SK-N-SH treated with all-trans-retinoic acid at 6 μM for 48 hours (cell line): ENCODE results near the gene OXNAD1.

Experiments used
- ATAC-seq: fragments of 200-7000 bp; cut with Tn5 transposase; 3 replicates; pipeline ENCODE4 v1.9.1; 2020; ENCODE audit warnings: mild to moderate bottlenecking, moderate library complexity
- ARNTL ChIP-seq: fragments of 450-650 bp; formaldehyde crosslinking; IDR thresholded peaks from 2 replicates; pipeline ENCODE4 v1.5.0; 2020; ENCODE audit warnings: low read depth, mild to moderate bottlenecking, moderate library complexity, borderline replicate concordance
- BACH2 ChIP-seq: fragments of 250-450 bp; sonication (Bioruptor Pico); IDR thresholded peaks from 2 replicates; pipeline ENCODE4 v1.9.0; 2021; ENCODE audit warnings: mild to moderate bottlenecking, borderline replicate concordance
- CSDC2 ChIP-seq: fragments of 250-450 bp; sonication (Bioruptor Pico); IDR thresholded peaks from 2 replicates; pipeline ENCODE4 v1.5.0; 2020; ENCODE audit warnings: mild to moderate bottlenecking, moderate library complexity
- ESRRG ChIP-seq: fragments of 250-450 bp; sonication (Bioruptor Pico); IDR thresholded peaks from 2 replicates; pipeline ENCODE4 v1.6.1; 2021; ENCODE audit warnings: mild to moderate bottlenecking
- GLIS3 ChIP-seq: fragments of 250-450 bp; sonication (Bioruptor Pico); IDR thresholded peaks from 2 replicates; pipeline ENCODE4 v1.5.0; 2020; ENCODE audit warnings: mild to moderate bottlenecking, moderate library complexity
- ISL1 ChIP-seq: fragments of 250-450 bp; sonication (Bioruptor Pico); IDR thresholded peaks from 2 replicates; pipeline ENCODE4 v2.1.2; 2022; ENCODE audit warnings: mild to moderate bottlenecking, moderate library complexity
- OSR1 ChIP-seq: fragments of 250-450 bp; sonication (Bioruptor Pico); IDR thresholded peaks from 2 replicates; pipeline ENCODE4 v1.8.0; 2022; ENCODE audit warnings: moderate library complexity, mild to moderate bottlenecking, inconsistent platforms
- PPARA ChIP-seq: fragments of 250-450 bp; sonication (Bioruptor Pico); IDR thresholded peaks from 2 replicates; pipeline ENCODE4 v1.5.0; 2020; ENCODE audit warnings: mild to moderate bottlenecking, borderline replicate concordance
- RARB ChIP-seq: fragments of 250-450 bp; sonication (Bioruptor Pico); IDR thresholded peaks from 2 replicates; pipeline ENCODE4 v1.8.0; 2021; ENCODE audit warnings: mild to moderate bottlenecking, moderate library complexity
- SNAI2 ChIP-seq: fragments of 250-450 bp; sonication (Bioruptor Pico); IDR thresholded peaks from 2 replicates; pipeline ENCODE4 v1.5.0; 2020; ENCODE audit warnings: mild to moderate bottlenecking, moderate library complexity
- TOX ChIP-seq: fragments of 250-450 bp; sonication (Bioruptor Pico); IDR thresholded peaks from 2 replicates; pipeline ENCODE4 v1.8.0; 2021; ENCODE audit warnings: mild to moderate bottlenecking, moderate library complexity, borderline replicate concordance
- ZC3H10 ChIP-seq: fragments of 250-450 bp; sonication (Bioruptor Pico); IDR thresholded peaks from 2 replicates; pipeline ENCODE4 v1.5.1; 2021; ENCODE audit warnings: mild to moderate bottlenecking, moderate library complexity
- ZFP30 ChIP-seq: fragments of 450-650 bp; formaldehyde crosslinking; IDR thresholded peaks from 2 replicates; pipeline ENCODE4 v1.5.0; 2022; ENCODE audit warnings: mild to moderate bottlenecking, moderate library complexity
- ZNF70 ChIP-seq: fragments of 450-650 bp; formaldehyde crosslinking; IDR thresholded peaks from 2 replicates; pipeline ENCODE4 v1.5.0; 2020; ENCODE audit warnings: mild to moderate bottlenecking, moderate library complexity
- ZNF8 ChIP-seq: fragments of 450-650 bp; formaldehyde crosslinking; IDR thresholded peaks from 2 replicates; pipeline ENCODE4 v1.5.0; 2020; ENCODE audit warnings: mild to moderate bottlenecking, moderate library complexity
- TF ChIP-seq, protein P1 (sequence below): fragments of 250-450 bp; sonication (Bioruptor Pico); IDR thresholded peaks from 2 replicates; pipeline ENCODE4 v1.8.0; 2020; ENCODE audit warnings: mild to moderate bottlenecking, moderate library complexity, borderline replicate concordance
- TF ChIP-seq, protein P2 (sequence below): fragments of 250-450 bp; sonication (Bioruptor Pico); IDR thresholded peaks from 2 replicates; pipeline ENCODE4 v1.5.0; 2020; ENCODE audit warnings: mild to moderate bottlenecking, moderate library complexity
- TF ChIP-seq, protein P3 (sequence below): fragments of 250-450 bp; sonication (Bioruptor Pico); IDR thresholded peaks from 2 replicates; pipeline ENCODE4 v1.8.0; 2021; ENCODE audit warnings: low read depth, mild to moderate bottlenecking, moderate library complexity, borderline replicate concordance
- TF ChIP-seq, protein P4 (sequence below): fragments of 250-450 bp; sonication (Bioruptor Pico); IDR thresholded peaks from 2 replicates; pipeline ENCODE4 v1.5.1; 2020; ENCODE audit warnings: low read depth, mild to moderate bottlenecking, moderate library complexity

The OXNAD1 gene

DNA sequence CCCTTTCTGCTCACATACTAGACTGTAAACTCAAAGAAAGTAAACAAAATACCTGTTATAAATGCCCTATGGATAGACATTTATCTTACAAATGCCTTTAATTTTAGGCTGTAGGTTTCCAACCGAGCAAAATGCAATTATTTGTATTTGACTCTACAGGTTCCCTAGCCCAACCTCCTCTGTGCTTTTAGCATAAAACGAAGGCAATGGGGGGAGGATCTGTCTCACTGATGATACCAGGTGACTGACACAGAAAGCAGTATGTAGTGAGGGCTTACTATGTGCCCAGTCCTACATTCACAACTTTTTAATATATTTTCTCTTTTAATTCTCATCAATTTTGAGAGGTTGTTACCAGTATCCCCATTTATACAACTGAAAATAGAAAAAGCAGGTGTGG is 87.4 kb downstream of the OXNAD1 start:
- TF ChIP-seq, protein P1, sequence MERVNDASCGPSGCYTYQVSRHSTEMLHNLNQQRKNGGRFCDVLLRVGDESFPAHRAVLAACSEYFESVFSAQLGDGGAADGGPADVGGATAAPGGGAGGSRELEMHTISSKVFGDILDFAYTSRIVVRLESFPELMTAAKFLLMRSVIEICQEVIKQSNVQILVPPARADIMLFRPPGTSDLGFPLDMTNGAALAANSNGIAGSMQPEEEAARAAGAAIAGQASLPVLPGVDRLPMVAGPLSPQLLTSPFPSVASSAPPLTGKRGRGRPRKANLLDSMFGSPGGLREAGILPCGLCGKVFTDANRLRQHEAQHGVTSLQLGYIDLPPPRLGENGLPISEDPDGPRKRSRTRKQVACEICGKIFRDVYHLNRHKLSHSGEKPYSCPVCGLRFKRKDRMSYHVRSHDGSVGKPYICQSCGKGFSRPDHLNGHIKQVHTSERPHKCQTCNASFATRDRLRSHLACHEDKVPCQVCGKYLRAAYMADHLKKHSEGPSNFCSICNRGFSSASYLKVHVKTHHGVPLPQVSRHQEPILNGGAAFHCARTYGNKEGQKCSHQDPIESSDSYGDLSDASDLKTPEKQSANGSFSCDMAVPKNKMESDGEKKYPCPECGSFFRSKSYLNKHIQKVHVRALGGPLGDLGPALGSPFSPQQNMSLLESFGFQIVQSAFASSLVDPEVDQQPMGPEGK = no peak
- no peak for TF ChIP-seq GLIS3 (CRISPR knock-in tag)
- TF ChIP-seq ZNF70 (CRISPR knock-in tag) = no peak
- TF ChIP-seq, protein P2, sequence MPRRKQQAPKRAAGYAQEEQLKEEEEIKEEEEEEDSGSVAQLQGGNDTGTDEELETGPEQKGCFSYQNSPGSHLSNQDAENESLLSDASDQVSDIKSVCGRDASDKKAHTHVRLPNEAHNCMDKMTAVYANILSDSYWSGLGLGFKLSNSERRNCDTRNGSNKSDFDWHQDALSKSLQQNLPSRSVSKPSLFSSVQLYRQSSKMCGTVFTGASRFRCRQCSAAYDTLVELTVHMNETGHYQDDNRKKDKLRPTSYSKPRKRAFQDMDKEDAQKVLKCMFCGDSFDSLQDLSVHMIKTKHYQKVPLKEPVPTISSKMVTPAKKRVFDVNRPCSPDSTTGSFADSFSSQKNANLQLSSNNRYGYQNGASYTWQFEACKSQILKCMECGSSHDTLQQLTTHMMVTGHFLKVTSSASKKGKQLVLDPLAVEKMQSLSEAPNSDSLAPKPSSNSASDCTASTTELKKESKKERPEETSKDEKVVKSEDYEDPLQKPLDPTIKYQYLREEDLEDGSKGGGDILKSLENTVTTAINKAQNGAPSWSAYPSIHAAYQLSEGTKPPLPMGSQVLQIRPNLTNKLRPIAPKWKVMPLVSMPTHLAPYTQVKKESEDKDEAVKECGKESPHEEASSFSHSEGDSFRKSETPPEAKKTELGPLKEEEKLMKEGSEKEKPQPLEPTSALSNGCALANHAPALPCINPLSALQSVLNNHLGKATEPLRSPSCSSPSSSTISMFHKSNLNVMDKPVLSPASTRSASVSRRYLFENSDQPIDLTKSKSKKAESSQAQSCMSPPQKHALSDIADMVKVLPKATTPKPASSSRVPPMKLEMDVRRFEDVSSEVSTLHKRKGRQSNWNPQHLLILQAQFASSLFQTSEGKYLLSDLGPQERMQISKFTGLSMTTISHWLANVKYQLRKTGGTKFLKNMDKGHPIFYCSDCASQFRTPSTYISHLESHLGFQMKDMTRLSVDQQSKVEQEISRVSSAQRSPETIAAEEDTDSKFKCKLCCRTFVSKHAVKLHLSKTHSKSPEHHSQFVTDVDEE (CRISPR knock-in tag) = no peak
- no peak for TF ChIP-seq CSDC2 (CRISPR knock-in tag)
- no peak for TF ChIP-seq RARB (CRISPR knock-in tag)
- no peak for TF ChIP-seq BACH2 (CRISPR knock-in tag)
- TF ChIP-seq ISL1 (CRISPR knock-in tag) = no peak
- TF ChIP-seq ZC3H10 = no peak
- TF ChIP-seq, protein P3, sequence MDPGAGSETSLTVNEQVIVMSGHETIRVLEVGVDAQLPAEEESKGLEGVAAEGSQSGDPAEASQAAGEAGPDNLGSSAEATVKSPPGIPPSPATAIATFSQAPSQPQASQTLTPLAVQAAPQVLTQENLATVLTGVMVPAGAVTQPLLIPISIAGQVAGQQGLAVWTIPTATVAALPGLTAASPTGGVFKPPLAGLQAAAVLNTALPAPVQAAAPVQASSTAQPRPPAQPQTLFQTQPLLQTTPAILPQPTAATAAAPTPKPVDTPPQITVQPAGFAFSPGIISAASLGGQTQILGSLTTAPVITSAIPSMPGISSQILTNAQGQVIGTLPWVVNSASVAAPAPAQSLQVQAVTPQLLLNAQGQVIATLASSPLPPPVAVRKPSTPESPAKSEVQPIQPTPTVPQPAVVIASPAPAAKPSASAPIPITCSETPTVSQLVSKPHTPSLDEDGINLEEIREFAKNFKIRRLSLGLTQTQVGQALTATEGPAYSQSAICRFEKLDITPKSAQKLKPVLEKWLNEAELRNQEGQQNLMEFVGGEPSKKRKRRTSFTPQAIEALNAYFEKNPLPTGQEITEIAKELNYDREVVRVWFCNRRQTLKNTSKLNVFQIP (CRISPR knock-in tag) = no peak
- no peak for TF ChIP-seq ZNF8 (CRISPR knock-in tag)
- no peak for ATAC-seq

DNA sequence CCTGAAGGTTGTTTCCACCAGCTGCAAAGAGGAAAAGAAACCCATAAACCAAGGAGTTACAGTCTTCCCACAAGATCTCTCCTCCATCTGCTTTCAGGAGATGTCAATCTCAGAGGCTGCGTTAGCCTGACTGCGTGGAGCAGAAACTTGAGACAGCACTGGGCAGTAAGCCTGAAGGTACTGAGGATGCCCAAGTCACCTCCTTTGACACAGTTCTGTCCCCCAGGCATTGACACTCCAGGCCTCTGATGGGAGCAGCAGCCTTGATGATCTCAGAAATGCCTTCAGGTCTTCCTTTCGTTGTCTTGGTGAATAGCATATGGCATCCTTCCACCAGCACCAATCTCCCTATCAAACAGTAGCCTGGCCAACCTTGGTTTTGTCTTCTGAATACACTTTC is 89.3 kb downstream of the OXNAD1 start:
- no peak for ATAC-seq
- TF ChIP-seq, protein P2 (CRISPR knock-in tag) = no peak
- TF ChIP-seq PPARA (CRISPR knock-in tag) (no peak), TOX (no peak), ESRRG (CRISPR knock-in tag) (no peak), ZNF8 (CRISPR knock-in tag) (no peak), RARB (CRISPR knock-in tag) (no peak), ZC3H10 (no peak), GLIS3 (CRISPR knock-in tag) (no peak), ZFP30 (CRISPR knock-in tag) (no peak), ARNTL (no peak), CSDC2 (CRISPR knock-in tag) (no peak), BACH2 (CRISPR knock-in tag) (no peak), OSR1 (CRISPR knock-in tag) (no peak), SNAI2 (CRISPR knock-in tag) (no peak)
- TF ChIP-seq, protein P3 (CRISPR knock-in tag) = no peak
- TF ChIP-seq, protein P1 = no peak
- TF ChIP-seq, protein P4, sequence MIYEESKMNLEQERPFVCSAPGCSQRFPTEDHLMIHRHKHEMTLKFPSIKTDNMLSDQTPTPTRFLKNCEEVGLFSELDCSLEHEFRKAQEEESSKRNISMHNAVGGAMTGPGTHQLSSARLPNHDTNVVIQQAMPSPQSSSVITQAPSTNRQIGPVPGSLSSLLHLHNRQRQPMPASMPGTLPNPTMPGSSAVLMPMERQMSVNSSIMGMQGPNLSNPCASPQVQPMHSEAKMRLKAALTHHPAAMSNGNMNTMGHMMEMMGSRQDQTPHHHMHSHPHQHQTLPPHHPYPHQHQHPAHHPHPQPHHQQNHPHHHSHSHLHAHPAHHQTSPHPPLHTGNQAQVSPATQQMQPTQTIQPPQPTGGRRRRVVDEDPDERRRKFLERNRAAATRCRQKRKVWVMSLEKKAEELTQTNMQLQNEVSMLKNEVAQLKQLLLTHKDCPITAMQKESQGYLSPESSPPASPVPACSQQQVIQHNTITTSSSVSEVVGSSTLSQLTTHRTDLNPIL (CRISPR knock-in tag) = no peak
